Measurements from ENCODE around the gene MYO15A. TPM values are rescaled to one million over a fixed set of nuclear protein-coding genes. Genes with fewer than 3 reads are reported as not detected.

Gene MYO15A
- total RNA-seq, 2 experiments from 2014 or later = 0.98 to 1.4 TPM

GRCh38 chr17:18157354-18157985, 48.9 kb downstream of the MYO15A start:
- Histone ChIP-seq H3K9me2 (ENCODE audit: insufficient read depth, low read length) (no peaks in the 10 kb centered on the region), H3K27ac (ENCODE audit: low read depth, low read length, poor library complexity, severe bottlenecking) (no peak overlapping the region), H3K4me3 (ENCODE audit: low read depth, low read length, poor library complexity, severe bottlenecking) (no peak overlapping the region), H4K20me1 (ENCODE audit: insufficient read depth, low read length) (no peaks in the 10 kb centered on the region), H2AFZ (ENCODE audit: low read length) (peak overlapping the region; percentile 15; the same call in 1 of the 2 replicates), H3K36me3 (ENCODE audit: insufficient read depth, low read length) (no peaks in the 10 kb centered on the region), H3K4me2 (ENCODE audit: low read length) (peak overlapping the region; percentile 65; the same call in 1 of the 2 replicates), H3K4me1 (ENCODE audit: insufficient read depth, low read length, poor library complexity, severe bottlenecking) (peaks cover 34% of the 10 kb centered on the region), H3K9me3 (ENCODE audit: low read length) (no peaks in the 10 kb centered on the region), H3K79me2 (ENCODE audit: insufficient read depth, low read depth, low read length) (no peaks in the 10 kb centered on the region)
- no TSS peak for BruUV-seq (replicated peaks)
- TF ChIP-seq, protein P1, sequence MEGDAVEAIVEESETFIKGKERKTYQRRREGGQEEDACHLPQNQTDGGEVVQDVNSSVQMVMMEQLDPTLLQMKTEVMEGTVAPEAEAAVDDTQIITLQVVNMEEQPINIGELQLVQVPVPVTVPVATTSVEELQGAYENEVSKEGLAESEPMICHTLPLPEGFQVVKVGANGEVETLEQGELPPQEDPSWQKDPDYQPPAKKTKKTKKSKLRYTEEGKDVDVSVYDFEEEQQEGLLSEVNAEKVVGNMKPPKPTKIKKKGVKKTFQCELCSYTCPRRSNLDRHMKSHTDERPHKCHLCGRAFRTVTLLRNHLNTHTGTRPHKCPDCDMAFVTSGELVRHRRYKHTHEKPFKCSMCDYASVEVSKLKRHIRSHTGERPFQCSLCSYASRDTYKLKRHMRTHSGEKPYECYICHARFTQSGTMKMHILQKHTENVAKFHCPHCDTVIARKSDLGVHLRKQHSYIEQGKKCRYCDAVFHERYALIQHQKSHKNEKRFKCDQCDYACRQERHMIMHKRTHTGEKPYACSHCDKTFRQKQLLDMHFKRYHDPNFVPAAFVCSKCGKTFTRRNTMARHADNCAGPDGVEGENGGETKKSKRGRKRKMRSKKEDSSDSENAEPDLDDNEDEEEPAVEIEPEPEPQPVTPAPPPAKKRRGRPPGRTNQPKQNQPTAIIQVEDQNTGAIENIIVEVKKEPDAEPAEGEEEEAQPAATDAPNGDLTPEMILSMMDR (conservative IDR thresholded peaks at IDR 0.05; ENCODE audit: low read length) = no peak
- TF ChIP-seq EZH2phosphoT487 (IDR thresholded peaks at IDR 0.05; ENCODE audit: borderline replicate concordance, low read depth, low read length) = no peak
- ChIA-PET CTCF (ENCODE audit: unreplicated experiment) (interaction anchor here (0.6 kb wide), 1 partner anchor 9 kb away, joined by 3 read pairs; no protein-coding TSS in a partner anchor), POLR2A (interaction anchor here (0.5 to 1.3 kb wide), 2 partner anchors 7 to 25 kb away, joined by 3 to 5 read pairs; partner anchors contain the start of gene ALKBH5)
- no peak for DNase-seq (ENCODE audit: low spot score)
- intact Hi-C loops (cut with micrococcal nuclease; ENCODE audit: unreplicated experiment) = loop anchor here (10.0 kb wide), 1 partner anchor 63 kb away; no protein-coding TSS in a partner anchor

GRCh38 chr17:18158022-18158600, 49.6 kb downstream of the MYO15A start:
- peak overlapping the region; percentile 15; the same call in 1 of the 2 replicates for H2AFZ ChIP-seq (ENCODE audit: low read length)
- no peaks in the 10 kb centered on the region for H4K20me1 ChIP-seq (ENCODE audit: insufficient read depth, low read length)
- no peaks in the 10 kb centered on the region for H3K36me3 ChIP-seq (ENCODE audit: insufficient read depth, low read length)
- ChIA-PET POLR2A (interaction anchor here (0.5 to 1.3 kb wide), 2 partner anchors 8 to 25 kb away, joined by 3 to 5 read pairs; partner anchors contain the start of gene ALKBH5), CTCF (ENCODE audit: unreplicated experiment) (interaction anchor here (0.6 kb wide), 1 partner anchor 8 kb away, joined by 3 read pairs; no protein-coding TSS in a partner anchor)
- BruUV-seq (replicated peaks) = no TSS peak
- no peaks in the 10 kb centered on the region for H3K9me3 ChIP-seq (ENCODE audit: low read length)
- H3K9me2 ChIP-seq (ENCODE audit: insufficient read depth, low read length) = no peaks in the 10 kb centered on the region
- H3K4me2 ChIP-seq (ENCODE audit: low read length) = peak overlapping the region; percentile 65
- peaks cover 32% of the 10 kb centered on the region for H3K4me1 ChIP-seq (ENCODE audit: insufficient read depth, low read length, poor library complexity, severe bottlenecking)
- peak overlapping the region; percentile 58 for H3K4me3 ChIP-seq (ENCODE audit: low read depth, low read length, poor library complexity, severe bottlenecking)
- no peak overlapping the region for H3K27ac ChIP-seq (ENCODE audit: low read depth, low read length, poor library complexity, severe bottlenecking)
- H3K79me2 ChIP-seq (ENCODE audit: insufficient read depth, low read depth, low read length) = no peaks in the 10 kb centered on the region
- TF ChIP-seq EZH2phosphoT487 (IDR thresholded peaks at IDR 0.05; ENCODE audit: borderline replicate concordance, low read depth, low read length) = no peak
- DNase-seq (ENCODE audit: low spot score) = peak; percentile 92
- intact Hi-C loops (cut with micrococcal nuclease; ENCODE audit: unreplicated experiment) = loop anchor here (1.0 to 10.0 kb wide), 3 partner anchors 25 to 186 kb away; partner anchors contain the start of genes ALKBH5, DRC3 and TOM1L2

DNA sequence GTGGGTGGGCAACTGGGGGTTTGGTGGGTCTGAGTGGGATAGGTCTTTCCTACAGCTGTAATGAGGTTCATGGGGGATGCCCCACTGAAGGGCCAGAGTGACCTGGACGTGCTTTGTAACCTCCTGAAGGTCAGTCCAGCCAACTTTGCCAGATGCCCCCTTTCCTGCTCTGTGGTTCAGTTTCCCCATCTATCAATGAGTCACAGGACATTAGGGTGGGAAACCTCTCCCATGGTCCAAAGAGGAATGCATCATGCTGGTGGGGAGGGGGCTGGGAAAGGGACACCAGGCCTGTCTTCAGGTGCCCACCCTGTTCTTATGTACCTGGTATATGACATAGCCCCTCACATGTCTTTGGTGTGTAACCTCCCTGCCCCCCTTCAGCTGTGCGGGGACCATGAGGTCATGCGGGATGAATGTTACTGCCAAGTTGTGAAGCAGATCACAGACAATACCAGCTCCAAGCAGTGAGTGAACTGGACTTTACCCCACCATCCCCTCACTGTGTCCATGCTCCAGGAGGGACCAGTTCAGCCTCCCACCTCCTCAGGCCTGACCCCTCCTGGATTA, 51.1 kb downstream of the MYO15A start:
- peaks cover 20% of the 10 kb centered on the region for H3K4me1 ChIP-seq (ENCODE audit: insufficient read depth, low read length, poor library complexity, severe bottlenecking)
- no peaks in the 10 kb centered on the region for H3K9me3 ChIP-seq (ENCODE audit: low read length)
- H3K4me2 ChIP-seq (ENCODE audit: low read length) = no peak overlapping the region
- ChIA-PET CTCF (ENCODE audit: unreplicated experiment) (no interaction called here), POLR2A (interaction anchor here (0.8 kb wide), 1 partner anchor 21 kb away, joined by 3 read pairs; no protein-coding TSS in a partner anchor)
- no peak overlapping the region for H3K4me3 ChIP-seq (ENCODE audit: low read depth, low read length, poor library complexity, severe bottlenecking)
- H3K27ac ChIP-seq (ENCODE audit: low read depth, low read length, poor library complexity, severe bottlenecking) = no peak overlapping the region
- H2AFZ ChIP-seq (ENCODE audit: low read length) = no peak overlapping the region
- BruUV-seq (replicated peaks) = no TSS peak
- no peaks in the 10 kb centered on the region for H3K79me2 ChIP-seq (ENCODE audit: insufficient read depth, low read depth, low read length)
- no peaks in the 10 kb centered on the region for H3K36me3 ChIP-seq (ENCODE audit: insufficient read depth, low read length)
- intact Hi-C loops (cut with micrococcal nuclease; ENCODE audit: unreplicated experiment) = loop anchor here (2.0 to 10.0 kb wide), 2 partner anchors 23 to 65 kb away; partner anchors contain the start of gene ALKBH5
- H4K20me1 ChIP-seq (ENCODE audit: insufficient read depth, low read length) = no peaks in the 10 kb centered on the region
- H3K9me2 ChIP-seq (ENCODE audit: insufficient read depth, low read length) = no peaks in the 10 kb centered on the region
- no peak for DNase-seq (ENCODE audit: low spot score)
- TF ChIP-seq EZH2phosphoT487 (IDR thresholded peaks at IDR 0.05; ENCODE audit: borderline replicate concordance, low read depth, low read length) = no peak
- TF ChIP-seq, protein P1 (conservative IDR thresholded peaks at IDR 0.05; ENCODE audit: low read length) = no peak
